Activated naive CD8-positive, alpha-beta T cell (primary cell): ENCODE results near the gene MYL11.
A peak's percentile ranks its signal among the peaks of the same experiment; 100 is the strongest.

Experiments
- H3K27ac Mint-ChIP-seq: one replicate; pipeline ENCODE4 v1.8.0; 2021; ENCODE audit warnings: mixed read lengths
- H3K27me3 Mint-ChIP-seq: one replicate; pipeline ENCODE4 v1.8.0; 2021; ENCODE audit warnings: mixed read lengths
- H3K36me3 Mint-ChIP-seq: one replicate; pipeline ENCODE4 v1.8.0; 2021; ENCODE audit warnings: mixed read lengths
- H3K4me1 Mint-ChIP-seq: one replicate; pipeline ENCODE4 v1.8.0; 2021; ENCODE audit warnings: low read depth, mixed read lengths
- H3K4me3 Mint-ChIP-seq: one replicate; pipeline ENCODE4 v1.8.0; 2021; ENCODE audit warnings: mild to moderate bottlenecking, mixed read lengths
- H3K9me3 Mint-ChIP-seq: one replicate; pipeline ENCODE4 v1.8.0; 2021; ENCODE audit warnings: low read depth, mixed read lengths

MYL11 gene

GRCh38 chr16:30372038-30372712 lies 2.4 kb upstream of the MYL11 start:
- Mint-ChIP-seq H3K9me3 (no peaks in the 10 kb centered on the region), H3K4me3 (peak overlapping the region; percentile 76), H3K27ac (peak overlapping the region; percentile 91), H3K36me3 (no peaks in the 10 kb centered on the region), H3K27me3 (no peaks in the 10 kb centered on the region), H3K4me1 (peaks cover 38% of the 10 kb centered on the region)

- no peaks in the 10 kb centered on the region for H3K36me3 Mint-ChIP-seq
- H3K4me1 Mint-ChIP-seq, result peaks cover 38% of the 10 kb centered on the region
- H3K4me3 Mint-ChIP-seq, result no peak overlapping the region
- no peaks in the 10 kb centered on the region for H3K27me3 Mint-ChIP-seq
- no peaks in the 10 kb centered on the region for H3K9me3 Mint-ChIP-seq
- peak overlapping the region; percentile 76 for H3K27ac Mint-ChIP-seq
These were observed 1.9 kb upstream of the MYL11 start for GRCh38 chr16:30372725-30373124.

- H3K27ac Mint-ChIP-seq, result peak overlapping the region; percentile 70
- no peaks in the 10 kb centered on the region for H3K9me3 Mint-ChIP-seq
- peaks cover 6% of the 10 kb centered on the region for H3K36me3 Mint-ChIP-seq
- no peak overlapping the region for H3K4me3 Mint-ChIP-seq
- no peaks in the 10 kb centered on the region for H3K27me3 Mint-ChIP-seq
- H3K4me1 Mint-ChIP-seq, result peaks cover 42% of the 10 kb centered on the region
These were observed 1.3 kb downstream of the MYL11 start for GRCh38 chr16:30375864-30376263.

- Mint-ChIP-seq H3K36me3 (peaks cover 6% of the 10 kb centered on the region), H3K4me1 (peaks cover 42% of the 10 kb centered on the region), H3K9me3 (no peaks in the 10 kb centered on the region), H3K27me3 (no peaks in the 10 kb centered on the region), H3K27ac (peak overlapping the region; percentile 99), H3K4me3 (peak overlapping the region; percentile 94)
These were observed 1.9 kb downstream of the MYL11 start for GRCh38 chr16:30376461-30376902.

- H3K9me3 Mint-ChIP-seq, result no peaks in the 10 kb centered on the region
- peak overlapping the region; percentile 94 for H3K4me3 Mint-ChIP-seq
- no peaks in the 10 kb centered on the region for H3K27me3 Mint-ChIP-seq
- H3K36me3 Mint-ChIP-seq, result peaks cover 6% of the 10 kb centered on the region
- peak overlapping the region; percentile 99 for H3K27ac Mint-ChIP-seq
- H3K4me1 Mint-ChIP-seq, result peaks cover 40% of the 10 kb centered on the region
These were observed 2.6 kb downstream of the MYL11 start for GRCh38 chr16:30377050-30377811.

- peaks cover 43% of the 10 kb centered on the region for H3K4me1 Mint-ChIP-seq
- H3K27me3 Mint-ChIP-seq, result no peaks in the 10 kb centered on the region
- peak overlapping the region; percentile 94 for H3K4me3 Mint-ChIP-seq
- no peaks in the 10 kb centered on the region for H3K9me3 Mint-ChIP-seq
- peaks cover 6% of the 10 kb centered on the region for H3K36me3 Mint-ChIP-seq
- peak overlapping the region; percentile 99 for H3K27ac Mint-ChIP-seq
These were observed 3.2 kb downstream of the MYL11 start for GRCh38 chr16:30377812-30378235.

GRCh38 chr16:30378236-30379157 lies 3.9 kb downstream of the MYL11 start:
- H3K9me3 Mint-ChIP-seq, result no peaks in the 10 kb centered on the region
- H3K27ac Mint-ChIP-seq, result peak overlapping the region; percentile 99
- H3K4me3 Mint-ChIP-seq, result peak overlapping the region; percentile 94
- H3K4me1 Mint-ChIP-seq, result peaks cover 46% of the 10 kb centered on the region
- no peaks in the 10 kb centered on the region for H3K27me3 Mint-ChIP-seq
- H3K36me3 Mint-ChIP-seq, result peaks cover 6% of the 10 kb centered on the region

GRCh38 chr16:30379158-30379783 lies 4.7 kb downstream of the MYL11 start:
- Mint-ChIP-seq H3K9me3 (no peaks in the 10 kb centered on the region), H3K36me3 (peaks cover 6% of the 10 kb centered on the region), H3K4me3 (peak overlapping the region; percentile 94), H3K27me3 (no peaks in the 10 kb centered on the region), H3K4me1 (peaks cover 50% of the 10 kb centered on the region), H3K27ac (peak overlapping the region; percentile 75)

- no peaks in the 10 kb centered on the region for H3K27me3 Mint-ChIP-seq
- H3K4me1 Mint-ChIP-seq, result peaks cover 52% of the 10 kb centered on the region
These were observed 5.6 kb downstream of the MYL11 start for GRCh38 chr16:30380072-30380802.

GRCh38 chr16:30380803-30381208 lies 6.2 kb downstream of the MYL11 start:
- H3K27ac Mint-ChIP-seq, result peak overlapping the region; percentile 76
- no peaks in the 10 kb centered on the region for H3K9me3 Mint-ChIP-seq
- no peaks in the 10 kb centered on the region for H3K27me3 Mint-ChIP-seq
- peaks cover 6% of the 10 kb centered on the region for H3K36me3 Mint-ChIP-seq
- H3K4me3 Mint-ChIP-seq, result peak overlapping the region; percentile 94
- peaks cover 54% of the 10 kb centered on the region for H3K4me1 Mint-ChIP-seq

More at GRCh38 chr16:30380072-30380802, 5.6 kb downstream of the MYL11 start:
- Mint-ChIP-seq H3K9me3 (no peaks in the 10 kb centered on the region), H3K36me3 (peaks cover 6% of the 10 kb centered on the region), H3K4me3 (peak overlapping the region; percentile 94), H3K27ac (peak overlapping the region; percentile 76)

GRCh38 chr16:30381291-30382041 lies 6.9 kb downstream of the MYL11 start:
- H3K9me3 Mint-ChIP-seq, result no peaks in the 10 kb centered on the region
- peak overlapping the region; percentile 94 for H3K4me3 Mint-ChIP-seq
- peak overlapping the region; percentile 93 for H3K27ac Mint-ChIP-seq
- peaks cover 54% of the 10 kb centered on the region for H3K4me1 Mint-ChIP-seq
- no peaks in the 10 kb centered on the region for H3K27me3 Mint-ChIP-seq
- H3K36me3 Mint-ChIP-seq, result peaks cover 6% of the 10 kb centered on the region

- H3K27ac Mint-ChIP-seq, result peak within 1 kb of the TSS; percentile 93
- no peaks in the 10 kb centered on the region for H3K9me3 Mint-ChIP-seq
- H3K36me3 Mint-ChIP-seq, result peaks cover 6% of the 10 kb centered on the region
- no peaks in the 10 kb centered on the region for H3K27me3 Mint-ChIP-seq
- peaks cover 50% of the 10 kb centered on the region for H3K4me1 Mint-ChIP-seq
- peak within 1 kb of the TSS; percentile 94 for H3K4me3 Mint-ChIP-seq
These were observed 7.7 kb downstream of the MYL11 start, which contains the start of gene SEPTIN1 for GRCh38 chr16:30382111-30382881. Gene SEPTIN1, minus strand, starts transcription at chr16:30382561. Its CDS starts 19 bp downstream, at chr16:30382542.
